ENCODE results near the gene PKM.
"Not testable (repeated sequence)": the region's sequence is repeated elsewhere in the genome, so short reads cannot be mapped to it uniquely, and the experiment has no call there.

PKM gene

GRCh38 chr15:72176159-72176558 lies 54.8 kb downstream of the PKM start:
- no peak for DNase-seq (ENCODE audit: low read depth in 3 of 3)

GRCh38 chr15:72175186-72176044 lies 55.6 kb downstream of the PKM start:
- DNase-seq (ENCODE audit: low read depth in 3 of 3), result no peak

- DNase-seq (ENCODE audit: low read depth in 3 of 3), result no peak
Measured at GRCh38 chr15:72174551-72175165, 56.3 kb downstream of the PKM start.

GRCh38 chr15:72173864-72174550 lies 57.0 kb downstream of the PKM start:
- DNase-seq (ENCODE audit: low read depth in 3 of 3), result no peak

- no peak for DNase-seq (ENCODE audit: low read depth in 3 of 3)
Measured at GRCh38 chr15:72173401-72173800, 57.6 kb downstream of the PKM start.

- no peak for DNase-seq (ENCODE audit: low read depth in 3 of 3)
Measured at GRCh38 chr15:72172796-72173195, 58.2 kb downstream of the PKM start.

GRCh38 chr15:72171978-72172377 lies 59.0 kb downstream of the PKM start:
- not testable (repeated sequence) for DNase-seq (ENCODE audit: low read depth in 3 of 3)

- no peak for DNase-seq (ENCODE audit: low read depth in 3 of 3)
Measured at GRCh38 chr15:72170691-72171090, 60.3 kb downstream of the PKM start.

GRCh38 chr15:72169921-72170611 lies 60.9 kb downstream of the PKM start:
- DNase-seq (ENCODE audit: low read depth in 3 of 3), result no peak

GRCh38 chr15:72169236-72169920 lies 61.6 kb downstream of the PKM start:
- no peak for DNase-seq (ENCODE audit: low read depth in 3 of 3)

- no peak for DNase-seq (ENCODE audit: low read depth in 3 of 3)
Measured at GRCh38 chr15:72168808-72169190, 62.2 kb downstream of the PKM start.

- DNase-seq (ENCODE audit: low read depth in 3 of 3), result no peak
Measured at GRCh38 chr15:72168131-72168807, 62.7 kb downstream of the PKM start.

GRCh38 chr15:72167445-72167844 lies 63.5 kb downstream of the PKM start:
- DNase-seq (ENCODE audit: low read depth in 3 of 3), result no peak

GRCh38 chr15:72166716-72167417 lies 64.1 kb downstream of the PKM start:
- DNase-seq (ENCODE audit: low read depth in 3 of 3), result no peak

GRCh38 chr15:72163719-72164118 lies 67.3 kb downstream of the PKM start:
- DNase-seq (ENCODE audit: low read depth in 3 of 3), result no peak

- no peak for DNase-seq (ENCODE audit: low read depth in 3 of 3)
Measured at GRCh38 chr15:72162569-72162968, 68.4 kb downstream of the PKM start.

- DNase-seq (ENCODE audit: low read depth in 3 of 3), result no peak
Measured at GRCh38 chr15:72161361-72162132, 69.4 kb downstream of the PKM start.

- no peak for DNase-seq (ENCODE audit: low read depth in 3 of 3)
Measured at GRCh38 chr15:72160696-72161245, 70.2 kb downstream of the PKM start.

GRCh38 chr15:72156928-72157327 lies 74.1 kb downstream of the PKM start:
- DNase-seq (ENCODE audit: low read depth in 3 of 3), result no peak
